ENCODE data around the gene SPATA6.

- TF ChIP-seq MAX (IDR thresholded peaks at IDR 0.05; ENCODE audit: low read depth, low read length) (no peak), POLR2A (IDR thresholded peaks at IDR 0.05; ENCODE audit: extremely low read depth, insufficient read length) (no peak), CTCF (IDR thresholded peaks at IDR 0.05; ENCODE audit: low read depth, low read length) (no peak), MYC (IDR thresholded peaks at IDR 0.05; ENCODE audit: low read depth, low read length) (no peak)
These were observed 186.5 kb downstream of the SPATA6 start for GRCh38 chr1:48285525-48285924.
